ENCODE measurements around the gene CRADD.

Gene CRADD

GRCh38 chr12:93793983-93794382 lies 116.8 kb downstream of the CRADD start:
- TF ChIP-seq CTCF (IDR thresholded peaks at IDR 0.05) = no peak

- no peak for TF ChIP-seq CTCF (IDR thresholded peaks at IDR 0.05)
These were observed 117.6 kb downstream of the CRADD start for GRCh38 chr12:93794738-93795137.

- TF ChIP-seq CTCF (IDR thresholded peaks at IDR 0.05) = no peak
These were observed 118.2 kb downstream of the CRADD start for GRCh38 chr12:93795352-93795751.

- no peak for TF ChIP-seq CTCF (IDR thresholded peaks at IDR 0.05)
These were observed 119.6 kb downstream of the CRADD start for GRCh38 chr12:93796729-93797128.

- no peak for TF ChIP-seq CTCF (IDR thresholded peaks at IDR 0.05)
These were observed 121.3 kb downstream of the CRADD start for GRCh38 chr12:93798279-93799151.

- TF ChIP-seq CTCF (IDR thresholded peaks at IDR 0.05) = no peak
These were observed 125.1 kb downstream of the CRADD start for GRCh38 chr12:93802293-93802692.

GRCh38 chr12:93802698-93803423 lies 125.7 kb downstream of the CRADD start:
- no peak for TF ChIP-seq CTCF (IDR thresholded peaks at IDR 0.05)
